ENCODE measurements around the gene FOXI1. TPM values are rescaled to one million over a fixed set of nuclear protein-coding genes. Genes with fewer than 3 reads are reported as not detected.

The FOXI1 gene
- total and polyA plus RNA-seq, 2 experiments from 2014 or later = not detected

DNA sequence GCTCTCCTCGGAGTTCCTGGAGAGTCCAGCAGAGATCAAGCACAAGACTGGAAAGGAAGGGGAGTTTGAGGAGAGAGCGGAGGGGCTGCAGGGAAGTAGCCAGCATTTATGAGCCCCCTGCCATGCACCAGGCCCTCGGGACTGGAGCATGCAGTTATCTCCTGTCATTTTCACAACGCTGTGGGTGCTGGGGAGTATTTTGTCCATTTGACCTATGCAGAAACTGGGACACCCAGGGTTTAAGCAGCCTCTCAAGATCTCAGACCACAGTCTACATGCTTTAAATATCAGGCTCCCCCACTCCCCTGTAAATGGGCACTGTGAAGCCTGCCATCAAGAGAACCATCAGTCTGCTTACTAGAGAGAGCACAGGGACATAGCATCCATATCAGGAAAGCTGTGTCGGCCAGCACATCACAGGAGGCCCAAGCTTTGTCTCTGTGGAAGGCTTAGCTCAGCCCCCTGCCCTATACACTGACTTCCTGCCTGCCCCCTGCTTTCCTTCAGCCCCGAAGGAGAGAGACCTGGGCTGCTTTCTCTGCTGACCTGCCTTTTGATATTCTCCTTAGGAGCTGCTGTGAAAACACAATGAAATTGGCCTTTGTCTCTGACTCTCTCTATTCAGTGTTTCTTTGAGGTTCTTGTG, 7.3 kb downstream of the FOXI1 start:
- no peak for DNase-seq (ENCODE audit: low spot score)
- H3K36me3 ChIP-seq (replicated peaks; ENCODE audit: insufficient read depth, low read depth) = no peaks in the 10 kb centered on the region
- H4K20me1 ChIP-seq (ENCODE audit: insufficient read depth, poor library complexity, severe bottlenecking) = no peaks in the 10 kb centered on the region
- no peak overlapping the region for H2AFZ ChIP-seq
- H3K9me2 ChIP-seq (replicated peaks; ENCODE audit: insufficient read depth) = no peaks in the 10 kb centered on the region
- 66% methylated on average over 6 of the region's 6 CpGs for WGBS (ENCODE audit: low lambda C conversion rate, missing lambda C conversion rate)
- no peak overlapping the region for H3K4me2 ChIP-seq
- H3K27me3 ChIP-seq = no peaks in the 10 kb centered on the region
- no peaks in the 10 kb centered on the region for H3K4me1 ChIP-seq (ENCODE audit: insufficient read depth)
- H3K9me3 ChIP-seq (ENCODE audit: low read depth) = no peaks in the 10 kb centered on the region
- no peak overlapping the region for H3K4me3 ChIP-seq
- no peaks in the 10 kb centered on the region for H3K79me2 ChIP-seq
- no peak overlapping the region for H3K27ac ChIP-seq
- TF ChIP-seq EZH2 (IDR thresholded peaks at IDR 0.05; ENCODE audit: borderline replicate concordance) (no peak), EZH2phosphoT487 (IDR thresholded peaks at IDR 0.05; ENCODE audit: low read depth, severe bottlenecking, unreplicated experiment) (no peak)
- TF ChIP-seq, protein P1, sequence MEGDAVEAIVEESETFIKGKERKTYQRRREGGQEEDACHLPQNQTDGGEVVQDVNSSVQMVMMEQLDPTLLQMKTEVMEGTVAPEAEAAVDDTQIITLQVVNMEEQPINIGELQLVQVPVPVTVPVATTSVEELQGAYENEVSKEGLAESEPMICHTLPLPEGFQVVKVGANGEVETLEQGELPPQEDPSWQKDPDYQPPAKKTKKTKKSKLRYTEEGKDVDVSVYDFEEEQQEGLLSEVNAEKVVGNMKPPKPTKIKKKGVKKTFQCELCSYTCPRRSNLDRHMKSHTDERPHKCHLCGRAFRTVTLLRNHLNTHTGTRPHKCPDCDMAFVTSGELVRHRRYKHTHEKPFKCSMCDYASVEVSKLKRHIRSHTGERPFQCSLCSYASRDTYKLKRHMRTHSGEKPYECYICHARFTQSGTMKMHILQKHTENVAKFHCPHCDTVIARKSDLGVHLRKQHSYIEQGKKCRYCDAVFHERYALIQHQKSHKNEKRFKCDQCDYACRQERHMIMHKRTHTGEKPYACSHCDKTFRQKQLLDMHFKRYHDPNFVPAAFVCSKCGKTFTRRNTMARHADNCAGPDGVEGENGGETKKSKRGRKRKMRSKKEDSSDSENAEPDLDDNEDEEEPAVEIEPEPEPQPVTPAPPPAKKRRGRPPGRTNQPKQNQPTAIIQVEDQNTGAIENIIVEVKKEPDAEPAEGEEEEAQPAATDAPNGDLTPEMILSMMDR (IDR thresholded peaks at IDR 0.05; ENCODE audit: poor library complexity) = no peak

DNA sequence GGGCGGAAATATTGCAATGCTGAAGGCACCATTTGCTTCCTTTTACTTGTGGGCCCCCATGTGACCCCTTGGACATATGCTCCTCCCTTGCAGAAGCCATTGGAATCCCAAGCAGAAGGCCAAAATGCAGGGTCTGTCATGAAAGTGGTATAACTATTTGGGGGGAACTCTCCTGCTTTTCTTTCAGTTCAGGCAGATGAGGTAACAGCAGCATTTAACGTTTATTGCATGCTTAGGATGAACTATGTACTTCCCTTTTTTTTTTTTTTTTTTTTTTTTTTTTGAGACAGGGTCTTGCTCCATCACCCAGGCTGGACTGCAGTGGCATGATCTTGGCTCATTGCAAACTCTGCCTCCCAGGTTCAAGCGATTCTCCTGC, 7.8 kb downstream of the FOXI1 start:
- H3K9me3 ChIP-seq (ENCODE audit: low read depth) = no peaks in the 10 kb centered on the region
- H3K36me3 ChIP-seq (replicated peaks; ENCODE audit: insufficient read depth, low read depth) = no peaks in the 10 kb centered on the region
- H4K20me1 ChIP-seq (ENCODE audit: insufficient read depth, poor library complexity, severe bottlenecking) = no peaks in the 10 kb centered on the region
- H2AFZ ChIP-seq = no peak overlapping the region
- H3K27me3 ChIP-seq = no peaks in the 10 kb centered on the region
- DNase-seq (ENCODE audit: low spot score) = no peak
- no peak overlapping the region for H3K4me2 ChIP-seq
- no peaks in the 10 kb centered on the region for H3K9me2 ChIP-seq (replicated peaks; ENCODE audit: insufficient read depth)
- 75% methylated on average over 3 of the region's 3 CpGs for WGBS (ENCODE audit: low lambda C conversion rate, missing lambda C conversion rate)
- TF ChIP-seq EZH2 (IDR thresholded peaks at IDR 0.05; ENCODE audit: borderline replicate concordance) (no peak), EZH2phosphoT487 (IDR thresholded peaks at IDR 0.05; ENCODE audit: low read depth, severe bottlenecking, unreplicated experiment) (no peak)
- TF ChIP-seq, protein P1 (IDR thresholded peaks at IDR 0.05; ENCODE audit: poor library complexity) = no peak
- H3K27ac ChIP-seq = no peak overlapping the region
- H3K4me3 ChIP-seq = no peak overlapping the region
- H3K79me2 ChIP-seq = no peaks in the 10 kb centered on the region
- H3K4me1 ChIP-seq (ENCODE audit: insufficient read depth) = no peaks in the 10 kb centered on the region

DNA sequence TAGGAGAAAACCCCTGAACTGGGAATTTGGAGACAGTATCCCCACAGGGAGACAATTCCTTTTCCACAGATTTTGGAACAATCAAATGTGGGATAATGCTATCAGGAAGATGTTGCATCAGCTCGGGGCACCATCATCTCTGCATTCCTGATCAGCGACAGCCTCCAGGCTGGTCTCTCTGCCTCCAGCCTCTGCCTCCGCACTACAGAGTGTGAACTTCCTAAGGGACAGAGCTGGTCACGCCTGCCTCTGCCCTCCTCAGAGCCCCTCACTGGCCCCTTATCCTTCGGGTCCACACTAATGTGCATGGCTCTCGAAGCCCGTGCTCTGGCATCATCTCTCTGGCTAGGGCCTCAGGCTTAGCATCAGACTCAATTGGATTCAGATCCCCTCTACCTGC, 8.6 kb downstream of the FOXI1 start:
- Histone ChIP-seq H3K9me3 (ENCODE audit: low read depth) (no peaks in the 10 kb centered on the region), H3K27ac (no peak overlapping the region), H4K20me1 (ENCODE audit: insufficient read depth, poor library complexity, severe bottlenecking) (no peaks in the 10 kb centered on the region), H3K4me2 (no peak overlapping the region), H3K9me2 (replicated peaks; ENCODE audit: insufficient read depth) (no peaks in the 10 kb centered on the region), H3K4me1 (ENCODE audit: insufficient read depth) (no peaks in the 10 kb centered on the region), H3K36me3 (replicated peaks; ENCODE audit: insufficient read depth, low read depth) (no peaks in the 10 kb centered on the region), H3K4me3 (no peak overlapping the region), H2AFZ (no peak overlapping the region), H3K79me2 (no peaks in the 10 kb centered on the region), H3K27me3 (no peaks in the 10 kb centered on the region)
- 72% methylated on average over 7 of the region's 7 CpGs for WGBS (ENCODE audit: low lambda C conversion rate, missing lambda C conversion rate)
- DNase-seq (ENCODE audit: low spot score) = no peak
- TF ChIP-seq EZH2 (IDR thresholded peaks at IDR 0.05; ENCODE audit: borderline replicate concordance) (no peak), EZH2phosphoT487 (IDR thresholded peaks at IDR 0.05; ENCODE audit: low read depth, severe bottlenecking, unreplicated experiment) (no peak)
- TF ChIP-seq, protein P1 (IDR thresholded peaks at IDR 0.05; ENCODE audit: poor library complexity) = no peak

Data from hepatocyte (in vitro differentiated cells).